GM19467 (cell line): Measurements from ENCODE around the gene LRRC15.

Experiments
- ATAC-seq: cut with Tn5 transposase; IDR thresholded peaks from one replicate; pipeline ENCODE4 v1.9.1; 2021; ENCODE audit warnings: mild to moderate bottlenecking, moderate library complexity; ENCODE audit not compliant: unreplicated experiment

The LRRC15 gene

DNA sequence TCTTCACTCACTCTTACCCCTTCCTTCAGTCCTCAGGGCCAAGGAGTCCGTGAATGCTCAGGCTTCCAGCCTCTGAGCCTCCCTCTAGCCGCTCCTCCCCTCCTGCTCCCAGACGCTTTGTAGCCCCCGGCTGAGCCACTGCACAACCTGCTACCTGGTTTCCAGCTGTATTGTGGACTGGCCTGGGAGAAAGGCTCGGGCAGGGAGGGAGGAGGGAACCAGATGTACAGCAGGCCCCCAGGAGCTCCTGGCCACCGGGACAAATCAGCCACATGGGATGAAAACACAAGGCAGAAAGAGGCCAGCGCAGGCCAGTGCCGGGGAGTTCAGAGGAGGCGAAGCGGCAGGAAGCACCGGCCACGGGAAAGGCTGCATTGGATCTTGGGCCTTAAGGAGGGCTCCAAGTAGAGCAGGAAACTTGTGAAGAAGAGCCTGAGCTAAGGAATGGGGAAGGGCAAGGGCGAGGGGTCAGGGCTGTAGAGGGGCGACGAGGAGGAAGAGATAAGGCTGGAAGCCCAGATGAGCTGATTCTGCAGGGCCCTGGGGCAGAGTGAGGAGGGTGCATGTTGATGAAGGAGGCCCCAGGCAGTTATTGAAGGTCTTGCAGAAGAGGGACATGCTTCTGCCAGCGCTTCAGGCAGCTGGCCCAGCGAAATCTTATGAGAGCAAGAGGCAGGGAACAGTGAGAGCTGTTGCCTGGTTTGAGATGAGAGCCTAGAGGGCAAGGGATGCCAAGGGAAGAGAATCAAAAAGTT is 32.8 kb downstream of the LRRC15 start:
- ATAC-seq, result no peak

DNA sequence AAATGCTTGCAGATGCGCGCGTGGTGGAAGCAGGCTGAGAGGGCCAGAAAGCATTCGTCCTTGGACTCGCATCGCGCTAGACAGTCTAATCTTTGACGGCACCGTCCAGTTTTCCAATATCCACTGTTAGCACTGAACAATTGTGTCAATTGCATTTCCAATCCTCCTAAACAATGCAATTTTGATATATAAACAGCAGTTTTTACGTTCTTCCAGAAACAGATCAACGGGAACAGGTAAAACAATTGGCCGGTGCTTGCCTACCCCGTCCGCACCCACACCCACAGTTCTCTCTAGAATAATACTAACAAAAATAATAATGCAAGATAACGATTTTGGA is 35.6 kb downstream of the LRRC15 start:
- ATAC-seq, result no peak

DNA sequence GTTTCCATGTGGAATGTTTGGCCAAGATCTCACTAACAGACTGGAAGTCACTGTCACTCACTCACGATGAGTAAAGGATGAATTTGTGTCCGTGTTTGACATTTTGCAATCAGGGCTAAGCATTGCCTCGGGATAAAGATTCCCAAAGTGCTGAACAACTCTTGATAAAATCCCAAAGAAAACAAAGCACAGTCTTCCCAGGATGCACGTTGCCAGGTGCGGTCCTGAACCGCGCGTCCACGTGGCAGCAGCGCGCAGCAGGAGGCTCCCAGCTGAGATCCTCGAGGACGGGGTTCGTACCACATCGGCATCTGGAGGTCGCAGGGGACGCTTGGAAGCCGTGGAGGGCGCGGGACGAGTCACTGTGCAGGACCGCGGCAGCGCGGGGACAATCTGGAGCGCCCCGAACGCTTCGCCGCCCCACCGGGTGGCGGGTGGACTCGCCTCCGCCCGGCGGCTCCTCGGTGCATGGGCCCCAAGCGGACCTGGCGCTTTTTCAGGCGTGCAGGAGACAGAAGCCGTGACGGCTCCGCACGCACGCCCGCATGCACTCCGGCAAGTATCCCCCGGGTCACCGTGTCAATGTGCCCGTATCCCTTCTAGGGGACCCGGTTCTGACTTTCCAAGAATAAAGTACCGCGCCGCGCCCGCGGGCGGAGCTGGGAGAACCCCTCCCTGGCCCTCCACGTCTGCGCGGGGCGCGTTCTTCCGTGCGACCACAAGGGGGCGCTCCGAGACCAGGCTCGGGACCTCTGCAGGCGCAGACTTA is 36.1 kb downstream of the LRRC15 start:
- peak; percentile 86 for ATAC-seq

DNA sequence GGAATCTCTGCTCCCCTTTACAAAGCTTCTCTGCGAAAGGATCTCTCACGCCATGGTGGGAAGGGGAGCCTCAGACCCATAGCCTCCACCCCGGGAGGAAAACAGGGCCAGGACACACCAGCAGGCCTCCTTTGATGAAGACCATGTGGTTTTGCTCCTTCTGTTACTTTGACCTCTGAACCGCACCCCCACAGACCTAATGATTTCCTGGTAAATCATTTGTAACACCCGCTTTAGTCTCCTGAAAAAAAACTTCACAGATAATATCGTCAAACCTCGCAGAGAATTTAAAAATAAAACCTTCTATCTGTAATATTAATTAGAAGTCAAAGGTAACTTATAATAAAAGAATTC is 36.7 kb downstream of the LRRC15 start:
- ATAC-seq, result no peak

DNA sequence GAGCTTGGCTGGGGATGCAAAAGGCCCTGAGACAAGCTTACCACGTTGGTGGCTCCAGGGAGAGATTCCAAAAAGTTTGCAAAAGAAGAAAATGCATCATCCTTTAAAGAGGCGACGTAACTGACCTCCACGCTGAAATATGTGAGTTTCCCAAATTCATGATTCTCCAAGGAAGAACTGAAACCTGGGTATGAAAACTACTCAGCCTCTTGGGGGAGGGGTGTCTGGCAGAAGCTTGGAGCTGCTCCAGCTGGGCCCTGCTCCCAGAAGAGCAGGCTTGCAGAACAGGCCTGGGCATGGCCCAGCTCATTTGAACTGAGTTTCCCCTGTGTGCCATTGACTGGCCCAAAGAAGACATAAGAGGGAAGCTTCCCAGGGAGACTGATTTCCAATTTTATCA is 39.0 kb downstream of the LRRC15 start:
- ATAC-seq, result no peak

DNA sequence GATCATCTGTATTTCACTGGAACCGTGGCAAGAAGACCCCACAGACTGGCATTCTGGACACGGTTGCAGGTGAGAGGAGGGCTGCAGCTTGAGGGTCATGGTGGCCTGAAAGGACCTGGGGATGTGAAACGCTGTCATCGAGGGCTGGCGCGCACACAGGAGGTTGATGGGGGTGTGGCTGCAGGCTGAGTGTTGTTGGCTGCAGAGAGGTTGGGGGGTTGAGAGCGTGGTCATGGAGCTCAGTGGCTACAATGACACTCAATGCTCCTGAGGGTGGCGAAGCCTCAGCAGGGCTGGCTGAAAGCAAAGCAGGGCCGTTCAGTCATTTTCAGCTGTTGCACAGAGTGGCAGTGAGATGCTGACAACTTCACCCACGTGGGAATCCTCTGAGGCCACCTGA is 39.4 kb downstream of the LRRC15 start:
- no peak for ATAC-seq

DNA sequence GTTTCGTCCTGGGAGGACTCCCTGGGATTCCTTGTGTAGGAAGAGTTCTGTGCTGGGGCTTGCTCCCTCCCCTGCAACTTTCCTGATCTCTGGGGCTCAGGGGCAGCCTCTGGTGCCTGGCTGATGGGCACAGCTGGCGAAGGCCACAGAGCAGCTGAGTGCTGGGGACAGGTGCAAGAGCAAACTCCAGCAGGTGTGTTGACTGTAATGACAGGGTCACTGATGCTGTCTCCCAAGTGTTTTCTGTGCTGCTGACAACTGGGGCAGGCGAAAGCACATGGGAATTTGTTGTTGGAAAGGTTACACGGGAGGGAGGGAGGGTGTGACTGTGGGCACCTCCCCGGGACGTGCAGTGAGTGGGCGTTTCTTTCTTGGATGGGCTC is 40.0 kb downstream of the LRRC15 start:
- ATAC-seq, result no peak

DNA sequence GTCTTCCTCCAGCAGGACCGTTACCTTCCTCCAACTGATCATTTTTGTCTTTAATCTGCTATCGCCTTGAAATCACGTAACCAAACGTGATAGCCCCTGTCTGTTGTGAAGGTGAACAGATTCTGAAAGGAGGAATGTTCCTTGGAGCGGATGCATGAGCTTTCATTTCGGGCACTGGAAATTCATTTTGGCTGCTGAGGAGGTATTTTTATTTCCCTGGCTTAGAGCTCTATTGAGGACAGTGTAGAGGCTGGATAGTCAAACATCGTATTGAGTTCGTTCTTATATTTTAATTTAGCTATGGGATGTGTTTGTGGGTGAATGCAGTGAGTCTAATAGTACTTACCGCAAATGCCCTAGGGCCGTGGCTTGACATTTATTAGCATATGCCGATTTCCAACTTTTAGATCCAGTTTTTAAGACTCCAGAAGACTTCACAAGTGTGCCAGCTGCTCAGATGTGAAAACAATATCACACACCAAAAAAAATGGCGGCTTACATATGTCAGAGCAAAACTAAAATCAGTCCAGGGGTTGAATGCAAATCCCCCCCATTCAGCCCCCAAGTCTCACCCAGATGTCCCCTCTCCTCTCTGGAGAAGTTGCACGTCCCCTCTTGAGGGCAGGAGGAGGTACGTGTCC is 40.5 kb downstream of the LRRC15 start:
- no peak for ATAC-seq

DNA sequence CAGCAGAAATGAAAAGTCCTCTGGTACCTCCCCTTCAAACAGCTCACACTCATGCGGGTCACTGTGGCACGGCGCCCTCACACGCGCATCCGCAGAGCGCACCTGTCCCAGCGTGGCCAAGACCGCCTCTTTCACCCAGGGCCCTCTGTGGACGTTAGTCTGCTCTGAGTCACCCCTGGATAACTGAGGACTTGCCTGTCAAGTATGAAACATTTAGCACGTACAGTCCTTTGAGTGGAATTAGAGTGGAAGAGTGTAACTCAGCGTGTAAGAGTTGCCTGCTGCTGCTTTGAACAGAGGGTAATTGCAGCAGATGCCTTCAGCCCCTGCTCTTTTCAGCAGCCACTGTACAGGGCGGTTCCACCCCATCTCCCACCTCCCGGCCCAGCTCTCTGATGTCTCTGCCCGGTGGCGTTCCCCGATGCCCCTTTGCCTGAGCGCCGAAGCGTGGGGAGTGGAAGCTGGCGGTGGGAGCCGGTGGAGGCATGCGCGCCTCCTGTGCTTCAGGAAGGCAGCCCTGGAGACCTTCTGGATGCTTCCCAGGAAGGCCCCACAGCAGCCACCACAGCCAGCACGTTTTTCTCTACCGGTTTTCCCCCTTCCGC is 41.4 kb downstream of the LRRC15 start:
- ATAC-seq, result no peak

DNA sequence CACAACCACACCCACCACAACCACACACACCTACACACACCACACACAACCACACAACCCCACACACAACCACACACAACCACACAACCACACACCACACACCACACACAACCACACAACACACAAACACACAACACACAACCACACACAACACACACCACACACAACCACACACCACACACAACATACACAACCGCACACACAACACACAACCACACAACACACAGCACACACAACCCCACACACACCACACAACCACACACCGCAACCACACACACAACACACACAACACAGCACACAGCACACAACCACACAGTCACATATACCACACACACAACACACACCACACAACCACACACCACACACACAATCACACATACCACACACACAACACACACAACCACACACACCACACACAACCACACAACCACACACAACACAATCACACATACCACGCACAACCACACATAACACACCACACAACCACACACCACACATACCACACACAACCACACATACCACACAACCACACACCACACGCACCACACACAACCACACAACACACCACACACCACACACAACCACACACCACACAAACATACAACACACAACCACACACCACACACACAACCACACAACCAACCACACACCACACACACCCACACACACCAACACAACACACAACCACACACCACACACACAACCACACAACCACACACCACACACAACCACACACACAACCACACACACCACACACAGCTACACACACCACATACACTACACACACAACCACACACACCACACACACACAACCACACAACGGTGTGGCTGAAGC is 42.1 kb downstream of the LRRC15 start:
- no peak for ATAC-seq

DNA sequence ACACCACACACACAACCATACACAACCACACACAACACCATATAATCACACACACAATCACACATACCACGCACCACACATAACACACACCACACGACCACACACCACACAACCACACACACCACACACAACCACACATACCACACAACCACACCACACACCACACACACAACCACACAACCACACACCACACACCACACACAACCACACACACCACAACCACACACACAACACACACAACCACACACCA is 42.6 kb downstream of the LRRC15 start:
- no peak for ATAC-seq

DNA sequence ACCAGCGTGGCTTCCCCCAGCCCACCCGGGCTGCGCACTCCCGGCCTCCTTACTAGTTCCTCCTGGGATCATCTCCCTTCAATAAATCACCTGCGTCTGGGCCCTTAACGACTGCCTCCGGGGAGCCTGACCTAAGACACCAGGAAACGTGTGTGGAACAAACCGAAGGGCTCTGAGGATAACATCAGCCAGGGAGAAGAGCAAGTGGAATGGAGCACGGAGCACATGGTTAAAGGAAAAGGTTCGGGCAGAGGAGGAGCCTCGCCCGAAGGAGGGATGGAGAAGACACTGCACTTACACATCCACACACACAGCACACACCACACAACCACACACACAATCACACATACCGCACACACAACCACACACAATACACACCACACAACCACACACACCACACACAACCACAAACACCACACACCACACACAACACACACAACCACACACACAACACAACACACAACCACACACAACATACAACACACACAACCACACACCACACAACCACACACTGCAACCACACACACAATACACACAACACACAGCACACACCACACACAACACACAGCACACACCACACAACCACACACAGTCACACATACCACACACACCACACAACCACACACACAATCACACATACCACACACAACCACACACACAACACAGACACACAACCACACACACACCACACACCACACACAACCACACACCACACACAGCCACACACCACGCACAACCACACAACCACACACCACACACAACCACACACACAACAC is 43.2 kb downstream of the LRRC15 start:
- no peak for ATAC-seq

DNA sequence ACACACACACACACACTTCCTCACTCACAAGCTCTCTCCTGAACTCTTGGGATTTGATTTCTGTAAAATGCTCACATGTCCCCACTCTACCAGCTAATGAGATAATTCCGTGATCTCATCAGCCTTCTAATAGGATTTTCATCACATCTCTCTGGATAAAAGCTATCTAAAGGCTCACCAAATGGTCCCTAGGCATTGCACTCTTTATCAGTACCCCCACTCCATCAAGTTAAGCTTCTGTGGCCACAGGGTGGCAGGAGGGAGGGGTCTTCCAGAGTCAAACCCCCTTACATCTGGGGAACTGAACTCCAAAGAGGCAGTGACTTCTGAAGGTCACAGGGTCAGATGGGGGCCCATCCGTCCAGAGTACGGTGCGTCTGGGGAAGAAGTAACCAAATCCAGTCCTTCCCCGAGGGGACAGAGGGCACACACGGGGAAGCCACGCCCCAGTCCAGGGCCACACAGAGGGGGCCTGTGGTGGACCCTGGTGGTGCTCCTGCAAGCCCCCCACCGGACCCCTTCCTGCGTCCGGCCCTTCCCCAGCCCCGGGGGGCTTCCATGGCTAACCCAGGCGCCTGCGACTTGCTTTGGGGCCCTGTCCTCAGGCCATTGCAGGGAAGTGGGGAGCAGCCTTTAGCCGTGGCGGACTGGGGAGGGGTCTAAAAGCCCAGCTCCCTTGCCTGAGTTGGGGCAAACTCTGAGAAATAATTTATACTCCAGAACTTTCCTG is 44.0 kb downstream of the LRRC15 start:
- no peak for ATAC-seq

DNA sequence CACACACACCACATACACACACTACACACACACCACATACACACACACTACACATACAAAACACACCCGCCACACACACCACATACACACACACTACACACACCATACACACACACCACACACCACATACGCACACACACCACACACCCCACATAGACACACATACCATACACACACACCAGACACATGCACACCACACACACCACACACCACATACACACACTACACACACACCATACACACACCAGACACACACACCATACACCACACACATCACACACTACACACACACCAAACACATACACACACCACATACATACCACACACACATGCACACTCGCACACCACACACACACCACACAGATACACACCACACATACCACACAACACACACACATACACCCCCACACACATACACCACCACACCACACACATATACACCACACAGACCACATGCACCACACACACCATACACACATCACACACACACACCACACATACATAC is 44.7 kb downstream of the LRRC15 start:
- no peak for ATAC-seq

DNA sequence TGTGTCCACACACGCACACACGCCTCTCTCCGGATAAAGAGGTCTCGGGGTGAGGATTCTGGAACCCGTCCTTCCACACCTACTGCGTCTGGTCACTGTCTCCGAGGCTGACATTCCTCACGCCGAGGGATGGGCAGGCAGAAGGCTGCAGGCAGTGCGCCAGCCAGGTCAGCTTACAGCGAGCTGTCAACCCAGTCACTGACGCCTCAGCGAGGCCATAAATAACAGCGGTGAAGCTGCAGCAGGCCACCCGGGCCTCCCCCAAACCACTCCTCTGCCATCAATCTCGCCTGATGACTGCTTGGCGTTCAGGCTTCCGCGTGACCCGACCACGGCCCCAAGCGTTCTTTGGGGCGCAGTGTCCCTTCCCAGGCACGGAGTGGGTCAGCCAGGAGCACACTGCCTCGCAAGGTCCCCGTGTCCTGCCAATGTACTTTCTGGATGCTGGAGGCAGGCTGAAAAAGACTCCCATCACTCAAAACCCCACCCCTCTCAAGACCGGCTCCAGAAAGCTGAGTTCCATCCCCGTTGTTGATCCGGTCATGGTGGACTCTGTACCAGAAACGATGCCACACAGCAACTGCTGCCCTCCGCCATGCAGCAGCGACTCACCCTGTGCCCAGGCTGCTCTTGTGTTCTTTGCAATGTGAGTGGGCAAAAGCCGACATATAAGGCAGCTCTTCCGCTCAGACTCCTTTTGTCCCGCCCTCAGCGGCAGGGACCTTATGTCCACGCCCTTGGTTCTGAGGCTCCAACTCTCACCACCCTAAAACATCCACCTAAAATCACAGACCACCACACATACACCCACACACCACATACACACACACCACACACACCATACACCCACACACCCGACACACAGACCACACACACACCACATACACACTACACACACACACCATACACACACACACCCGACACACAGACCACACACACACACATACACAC is 45.5 kb downstream of the LRRC15 start:
- no peak for ATAC-seq

DNA sequence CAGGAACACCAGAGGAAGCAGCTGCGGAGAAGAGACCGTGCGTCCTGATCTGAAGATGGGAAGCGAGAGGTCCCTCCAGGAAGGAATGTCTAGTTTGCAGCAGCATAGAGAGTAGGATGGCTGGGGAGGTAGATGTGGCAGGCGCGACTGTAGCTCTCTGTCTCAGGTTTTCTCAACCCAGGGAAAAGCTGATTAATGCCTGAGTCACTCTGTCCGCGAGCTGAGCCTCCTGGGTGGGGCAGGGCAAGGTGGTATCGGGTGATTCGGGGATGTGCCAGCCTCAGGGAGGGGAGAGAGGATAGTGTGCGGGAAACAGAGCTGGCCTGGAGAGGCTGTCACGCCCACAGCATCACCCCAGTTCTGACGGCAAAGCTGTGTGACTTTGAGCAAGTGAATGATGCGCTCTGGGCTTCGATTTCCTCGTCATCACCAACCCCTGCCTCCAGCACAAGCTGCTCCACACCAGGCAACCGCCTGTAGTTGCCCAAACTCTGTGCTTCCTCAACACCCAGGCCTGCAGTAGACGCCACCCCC is 46.8 kb downstream of the LRRC15 start:
- ATAC-seq, result no peak

DNA sequence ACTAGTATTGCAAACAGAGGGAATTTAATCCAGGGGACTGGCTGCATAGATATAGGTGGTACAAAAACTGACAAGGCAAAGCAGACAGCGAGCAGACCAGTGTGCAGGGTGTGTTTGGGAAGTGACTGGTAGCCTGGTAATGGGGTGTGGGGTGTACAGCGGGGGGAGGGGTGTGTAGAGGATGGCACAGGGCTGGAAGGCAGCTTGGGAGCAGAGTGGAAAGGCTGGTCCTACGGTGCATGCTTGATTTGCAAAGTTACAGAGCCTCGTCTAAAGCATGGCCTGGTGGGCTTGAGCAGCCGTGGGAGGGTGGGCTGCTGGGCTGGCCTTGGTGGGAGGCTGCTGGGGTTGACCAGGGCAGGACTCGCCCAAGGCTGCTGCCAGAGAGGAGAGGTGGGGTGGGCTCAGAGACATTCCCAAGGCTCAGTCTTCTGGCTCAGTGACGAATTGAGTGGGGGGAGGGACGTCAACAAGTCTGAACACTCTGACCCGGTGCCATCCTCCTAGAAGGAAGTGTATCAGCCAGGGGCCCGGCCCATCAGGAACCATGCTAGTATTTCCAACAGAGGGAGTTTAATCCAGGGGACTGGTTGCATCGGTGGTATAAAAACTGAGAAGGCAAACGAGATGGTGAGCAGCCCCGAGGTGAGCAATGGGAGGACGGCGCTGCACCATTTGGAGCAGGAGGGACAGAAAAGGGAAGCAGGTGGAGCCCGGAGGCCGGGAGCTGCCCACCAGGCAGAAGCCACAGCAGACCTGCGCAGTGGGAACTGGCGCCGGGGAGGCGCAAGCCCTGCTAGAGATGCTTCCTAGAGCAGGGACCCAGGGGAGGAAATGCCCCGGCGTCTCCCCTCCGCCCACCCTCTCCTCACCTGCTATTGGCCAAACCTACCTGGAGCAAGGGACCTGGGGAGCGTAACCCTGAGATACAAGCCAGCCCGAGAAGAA is 47.6 kb downstream of the LRRC15 start:
- no peak for ATAC-seq
